Kidney (tissue), 14 donors: ENCODE results near the gene ANXA8. TPM values are rescaled to one million over a fixed set of nuclear protein-coding genes. Genes with fewer than 3 reads are reported as not detected.

Experiments
- DNase-seq, 5 donors: peaks; one replicate each; pipeline ENCODE4 v3.0.0-alpha.2; 2013 to 2020
- FAIRE-seq: peaks from 2 replicates; lab custom pipeline; 2012; peaks lifted over from hg19 to GRCh38; lab: Jason Lieb, UNC
- H3K27ac ChIP-seq, 2 donors: one replicate each; pipeline ENCODE4 v1.7.0; 2013; ENCODE audit warnings: low read depth in 2 of 2, low read length in 2 of 2, inconsistent platforms in 1 of 2
- H3K27me3 ChIP-seq: one replicate; pipeline ENCODE4 v1.7.1; 2013; ENCODE audit warnings: low read length, inconsistent platforms; ENCODE audit not compliant: control insufficient read depth, insufficient read depth
- H3K36me3 ChIP-seq, 3 donors: one replicate each; pipeline versions ENCODE4 v1.7.0 to v1.7.1; 2013; ENCODE audit warnings: low read length in 3 of 3, control low read depth in 1 of 3, inconsistent platforms in 1 of 3; ENCODE audit not compliant: insufficient read depth in 3 of 3, control insufficient read depth in 2 of 3
- H3K4me1 ChIP-seq, 3 donors: one replicate each; pipeline versions ENCODE4 v1.7.0 to v1.7.1; 2013; ENCODE audit warnings: low read length in 3 of 3, inconsistent platforms in 1 of 3, low read depth in 1 of 3; ENCODE audit not compliant: control insufficient read depth in 2 of 3, insufficient read depth in 2 of 3
- H3K4me3 ChIP-seq, 3 donors: one replicate each; pipeline versions ENCODE4 v1.7.0 to v1.8.1; 2013; ENCODE audit warnings: low read length in 3 of 3, control low read depth in 1 of 3, inconsistent platforms in 1 of 3
- H3K9ac ChIP-seq, 3 donors: one replicate each; pipeline versions ENCODE4 v1.7.0 to v1.7.1; 2013; ENCODE audit warnings: low read length in 3 of 3, control low read depth in 1 of 3, inconsistent platforms in 1 of 3
- H3K9me3 ChIP-seq, 3 donors: one replicate each; pipeline versions ENCODE4 v1.7.0 to v1.7.1; 2013; ENCODE audit warnings: low read length in 3 of 3, control low read depth in 1 of 3, inconsistent platforms in 1 of 3; ENCODE audit not compliant: control insufficient read depth in 2 of 3, insufficient read depth in 1 of 3
- CTCF ChIP-seq: IDR thresholded peaks from 3 replicates; pipeline ENCODE4 v1.5.1; 2012; ENCODE audit warnings: mild to moderate bottlenecking, moderate library complexity, borderline replicate concordance; ENCODE audit not compliant: insufficient read depth; ENCODE audit errors: extremely low read depth
- intact Hi-C: fragments of 100-400 bp; cut with DNase I; formaldehyde crosslinking; loops from one replicate; pipeline ENCODE4 v1.11.1; 2022
- polyA plus RNA-seq: library from polyadenylated mRNA; stranded (reverse); fragments of 350-450 nt; fragmentation: Illumina TruSeq; extraction: RNeasy Lipid Tissue Mini Kit (QIAGEN cat#74804); gene quantifications from one replicate; pipeline ENCODE4 v1.2.3, GENCODE V29; 2014; ENCODE audit warnings: low read depth, low replicate concordance; ENCODE audit not compliant: insufficient read depth
- total RNA-seq: library from RNA; stranded (reverse); fragmentation: NEBNext Ultra II Directional; extraction: Animal tissue kit (Norgen Biotek cat#: 25700); gene quantifications from one replicate; pipeline ENCODE4 v1.2.1, GENCODE V29; 2021
- donor health status: control.
- donor health status: control.
- donor health status: control.
- donor health status: control.
- donor health status: control.
- donor health status: DM: yes; HTN: yes; CAD: no.
- donor health status: Normal renal cell carcinoma (clear cell type).

The ANXA8 gene
- total and polyA plus RNA-seq, 2 donors from 2014 or later, result 0.16 TPM; not detected in 1

- Histone ChIP-seq H3K4me3 (no peak overlapping the region), H3K4me1 (no peaks in the 10 kb centered on the region), H3K9me3 (peaks cover 0 to 19% (median 0%) of the 10 kb centered on the region in 3 donors), H3K27ac (no peak overlapping the region), H3K9ac (no peak overlapping the region), H3K36me3 (no peaks in the 10 kb centered on the region), H3K27me3 (no peaks in the 10 kb centered on the region)
- intact Hi-C loops, result no loop called here
- no peak for TF ChIP-seq CTCF
- no peak for FAIRE-seq
- no peak for DNase-seq
Observed at GRCh38 chr10:47447209-47447608, 36.7 kb downstream of the ANXA8 start.

GRCh38 chr10:47445720-47446119 is 38.2 kb downstream of the ANXA8 start:
- H3K27ac ChIP-seq, result no peak overlapping the region
- no peak for FAIRE-seq
- H3K36me3 ChIP-seq, result no peaks in the 10 kb centered on the region
- no peaks in the 10 kb centered on the region for H3K27me3 ChIP-seq
- no peak overlapping the region for H3K4me3 ChIP-seq
- no peaks in the 10 kb centered on the region for H3K4me1 ChIP-seq
- no peak for DNase-seq
- peaks cover 0 to 19% (median 0%) of the 10 kb centered on the region in 3 donors for H3K9me3 ChIP-seq
- intact Hi-C loops, result no loop called here
- no peak overlapping the region for H3K9ac ChIP-seq
- TF ChIP-seq CTCF, result no peak

GRCh38 chr10:47444047-47444446 is 39.9 kb downstream of the ANXA8 start:
- Histone ChIP-seq H3K4me1 (no peaks in the 10 kb centered on the region), H3K4me3 (no peak overlapping the region), H3K36me3 (no peaks in the 10 kb centered on the region), H3K27ac (no peak overlapping the region), H3K9ac (no peak overlapping the region), H3K27me3 (no peaks in the 10 kb centered on the region), H3K9me3 (peaks cover 0 to 19% (median 0%) of the 10 kb centered on the region in 3 donors)
- TF ChIP-seq CTCF, result no peak
- no peak for FAIRE-seq
- intact Hi-C loops, result no loop called here
- DNase-seq, result no peak

- H3K9me3 ChIP-seq, result peaks cover 0 to 19% (median 0%) of the 10 kb centered on the region in 3 donors
- intact Hi-C loops, result no loop called here
- H3K27ac ChIP-seq, result no peak overlapping the region
- FAIRE-seq, result no peak
- H3K4me1 ChIP-seq, result no peaks in the 10 kb centered on the region
- H3K9ac ChIP-seq, result no peak overlapping the region
- H3K27me3 ChIP-seq, result no peaks in the 10 kb centered on the region
- no peak for TF ChIP-seq CTCF
- DNase-seq, result no peak
- no peaks in the 10 kb centered on the region for H3K36me3 ChIP-seq
- H3K4me3 ChIP-seq, result no peak overlapping the region
Observed at GRCh38 chr10:47443145-47443544, 40.8 kb downstream of the ANXA8 start.
